Hematopoietic multipotent progenitor cell (in vitro differentiated cells): Measurements from ENCODE around the gene ARHGAP40. TPM values are rescaled to one million over a fixed set of nuclear protein-coding genes. Genes with fewer than 3 reads are reported as not detected.
A peak's percentile ranks its signal among the peaks of the same experiment; 100 is the strongest.

Experiments
- DNase-seq, 3 donors: peaks; one replicate each; pipeline ENCODE4 v3.0.0-alpha.2; 2011 to 2015; ENCODE audit warnings: low read depth in 2 of 3, low spot score in 2 of 3
- total RNA-seq: library from RNA; depleted of rRNA; stranded (reverse); fragments of >200 nt; gene quantifications from one replicate; pipeline ENCODE4 v1.2.3, GENCODE V29; 2012

The ARHGAP40 gene
- not detected for total RNA-seq

GRCh38 chr20:38601216-38602184 is at the start of gene ARHGAP40:
ARHGAP40 (plus strand) TSS chr20:38601809.
- DNase-seq = peak in 2 of 3 donors; percentile 5 to 33

GRCh38 chr20:38554986-38555385 is 46.6 kb upstream of the ARHGAP40 start:
- no peak for DNase-seq

GRCh38 chr20:38555395-38555794 is 46.2 kb upstream of the ARHGAP40 start:
- no peak for DNase-seq

- DNase-seq = no peak
Measured at GRCh38 chr20:38557174-38557573, 44.4 kb upstream of the ARHGAP40 start.

GRCh38 chr20:38558596-38559360 is 42.8 kb upstream of the ARHGAP40 start:
- DNase-seq = no peak

GRCh38 chr20:38559764-38560163 is 41.8 kb upstream of the ARHGAP40 start:
- DNase-seq = no peak

- DNase-seq = no peak
Measured at GRCh38 chr20:38563802-38564431, 37.7 kb upstream of the ARHGAP40 start.

- no peak for DNase-seq
Measured at GRCh38 chr20:38564680-38565079, 36.9 kb upstream of the ARHGAP40 start.

GRCh38 chr20:38566036-38566598 is 35.5 kb upstream of the ARHGAP40 start:
- DNase-seq = no peak

- no peak for DNase-seq
Measured at GRCh38 chr20:38569747-38570525, 31.7 kb upstream of the ARHGAP40 start.

GRCh38 chr20:38573413-38573812 is 28.2 kb upstream of the ARHGAP40 start:
- DNase-seq = no peak

GRCh38 chr20:38579219-38579910 is 22.2 kb upstream of the ARHGAP40 start:
- no peak for DNase-seq

GRCh38 chr20:38579921-38580320 is 21.7 kb upstream of the ARHGAP40 start:
- no peak for DNase-seq

- no peak for DNase-seq
Measured at GRCh38 chr20:38581013-38581412, 20.6 kb upstream of the ARHGAP40 start, which contains the start of gene ADIG. ADIG (plus strand) TSS chr20:38581197; CDS start chr20:38581251, 54 bp downstream.

GRCh38 chr20:38581830-38582358 is 19.7 kb upstream of the ARHGAP40 start:
- DNase-seq = no peak

GRCh38 chr20:38583306-38583705 is 18.3 kb upstream of the ARHGAP40 start:
- DNase-seq = no peak

GRCh38 chr20:38584099-38584763 is 17.4 kb upstream of the ARHGAP40 start:
- no peak for DNase-seq

- DNase-seq = no peak
Measured at GRCh38 chr20:38585404-38586180, 16.0 kb upstream of the ARHGAP40 start.
